ENCODE measurements around the gene LRRK2.

The LRRK2 gene

DNA sequence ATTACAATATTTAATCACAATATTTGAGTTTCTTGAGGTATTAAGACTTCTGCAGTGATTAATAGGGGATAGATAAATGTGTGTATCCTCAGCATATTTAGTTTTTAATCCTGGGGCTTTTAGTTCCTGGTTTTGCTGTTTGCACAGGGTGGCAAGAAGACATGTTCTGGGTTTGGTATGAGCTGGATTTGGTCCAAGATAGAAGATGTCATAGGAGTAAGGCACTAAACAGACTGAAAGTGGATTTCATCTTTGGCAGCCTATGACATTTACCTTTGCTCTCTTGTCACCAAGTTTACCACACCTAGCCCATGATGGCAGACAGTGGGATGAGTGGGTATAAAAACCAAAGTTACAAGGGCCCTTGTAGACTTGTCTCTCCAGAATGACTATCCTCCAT is 168.2 kb downstream of the LRRK2 start:
- ChIA-PET CTCF (interaction anchor here (0.6 kb wide), 1 partner anchor 11 kb away, joined by 3 read pairs; no protein-coding TSS in a partner anchor), POLR2A (no interaction called here)
- no peak for DNase-seq (ENCODE audit: extremely low spot score)
- no peak for TF ChIP-seq ELF4 (IDR thresholded peaks at IDR 0.05)
- no peak for TF ChIP-seq FOXK2 (IDR thresholded peaks at IDR 0.05)
- TF ChIP-seq ZNF384 (IDR thresholded peaks at IDR 0.05) = no peak
- TF ChIP-seq ARNT (IDR thresholded peaks at IDR 0.05) = no peak
- TF ChIP-seq FOXM1 (IDR thresholded peaks at IDR 0.05; ENCODE audit: borderline replicate concordance) = no peak
- no peak for TF ChIP-seq BHLHE40 (IDR thresholded peaks at IDR 0.05; ENCODE audit: borderline replicate concordance)
- no peak for TF ChIP-seq SP1 (IDR thresholded peaks at IDR 0.05)
- no peak for TF ChIP-seq TARDBP (IDR thresholded peaks at IDR 0.05)
- no peak for TF ChIP-seq LEF1 (IDR thresholded peaks at IDR 0.05; ENCODE audit: borderline replicate concordance)
- TF ChIP-seq FOXA1 (IDR thresholded peaks at IDR 0.05) = no peak

DNA sequence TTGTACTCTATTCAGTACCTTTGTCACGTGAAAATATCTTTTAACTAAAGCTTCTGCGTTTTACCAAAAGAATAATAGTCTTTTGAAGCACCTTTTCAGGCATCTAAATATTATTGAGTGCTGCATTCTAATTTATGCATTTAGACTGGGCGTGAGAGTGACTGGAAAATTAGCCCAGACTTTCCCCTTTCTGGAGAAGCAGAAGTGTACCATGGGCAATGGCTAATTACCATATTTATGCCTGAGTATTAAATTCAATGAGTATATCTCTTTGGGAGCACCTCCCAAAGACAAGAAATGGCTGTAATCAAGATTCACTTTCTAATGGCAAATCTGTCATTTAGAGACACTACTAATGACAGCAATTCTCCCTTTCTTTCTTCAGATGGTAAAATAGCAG is 174.9 kb downstream of the LRRK2 start:
- no peak for DNase-seq (ENCODE audit: extremely low spot score)
- no peak for TF ChIP-seq SUZ12 (IDR thresholded peaks at IDR 0.05)
- no peak for TF ChIP-seq HDGF (IDR thresholded peaks at IDR 0.05; ENCODE audit: borderline replicate concordance)
- CTCF ChIA-PET = no interaction called here
- POLR2A ChIA-PET = no interaction called here

DNA sequence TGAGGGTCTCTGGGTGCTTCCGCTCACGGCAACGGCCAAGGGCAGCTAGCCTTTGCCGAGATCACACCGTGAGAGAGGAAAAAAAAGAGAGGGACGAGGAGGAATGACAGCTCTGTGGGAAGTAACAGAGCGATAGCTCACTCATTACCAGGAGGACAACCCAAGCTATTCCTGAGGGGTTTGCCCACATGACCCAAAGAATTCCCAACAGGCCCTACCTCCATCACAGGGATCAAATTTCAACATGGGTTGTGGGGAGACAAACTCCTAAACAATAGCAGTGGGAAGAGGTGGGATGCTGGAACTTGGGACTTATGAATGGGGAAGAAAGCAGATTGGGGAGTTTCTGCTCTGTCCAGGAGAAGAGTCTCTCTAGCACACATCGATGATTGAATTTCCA is 180.6 kb downstream of the LRRK2 start:
- CTCF ChIA-PET = no interaction called here
- no peak for DNase-seq (ENCODE audit: extremely low spot score)
- no peak for TF ChIP-seq ELF4 (IDR thresholded peaks at IDR 0.05)
- no peak for TF ChIP-seq HDGF (IDR thresholded peaks at IDR 0.05; ENCODE audit: borderline replicate concordance)
- no peak for TF ChIP-seq FOXK2 (IDR thresholded peaks at IDR 0.05)
- TF ChIP-seq TARDBP (IDR thresholded peaks at IDR 0.05) = no peak
- TF ChIP-seq NFRKB (IDR thresholded peaks at IDR 0.05) = no peak
- no peak for TF ChIP-seq SUZ12 (IDR thresholded peaks at IDR 0.05)
- TF ChIP-seq ZNF384 (IDR thresholded peaks at IDR 0.05) = no peak
- no peak for TF ChIP-seq ARNT (IDR thresholded peaks at IDR 0.05)
- no peak for TF ChIP-seq CTBP1 (IDR thresholded peaks at IDR 0.05; ENCODE audit: borderline replicate concordance)
- POLR2A ChIA-PET = no interaction called here

Measured in HEK293T (cell line).